Activated CD4-positive, alpha-beta T cell treated with anti-CD3 and anti-CD28 coated beads, Interleukin-2, amount 50 U/mL, for 4 hours (primary cell): ENCODE measurements around the gene ASCC1.
"Not testable (repeated sequence)": the region's sequence is repeated elsewhere in the genome, so short reads cannot be mapped to it uniquely, and the experiment has no call there.

ENCODE experiments used
- DNase-seq, 2 experiments: peaks; one replicate each; pipeline ENCODE4 v3.0.0-alpha.2; 2020

The ASCC1 gene

GRCh38 chr10:72248468-72249151, 32.5 kb upstream of the ASCC1 start:
- DNase-seq, result peak; percentile 47 to 57

DNA sequence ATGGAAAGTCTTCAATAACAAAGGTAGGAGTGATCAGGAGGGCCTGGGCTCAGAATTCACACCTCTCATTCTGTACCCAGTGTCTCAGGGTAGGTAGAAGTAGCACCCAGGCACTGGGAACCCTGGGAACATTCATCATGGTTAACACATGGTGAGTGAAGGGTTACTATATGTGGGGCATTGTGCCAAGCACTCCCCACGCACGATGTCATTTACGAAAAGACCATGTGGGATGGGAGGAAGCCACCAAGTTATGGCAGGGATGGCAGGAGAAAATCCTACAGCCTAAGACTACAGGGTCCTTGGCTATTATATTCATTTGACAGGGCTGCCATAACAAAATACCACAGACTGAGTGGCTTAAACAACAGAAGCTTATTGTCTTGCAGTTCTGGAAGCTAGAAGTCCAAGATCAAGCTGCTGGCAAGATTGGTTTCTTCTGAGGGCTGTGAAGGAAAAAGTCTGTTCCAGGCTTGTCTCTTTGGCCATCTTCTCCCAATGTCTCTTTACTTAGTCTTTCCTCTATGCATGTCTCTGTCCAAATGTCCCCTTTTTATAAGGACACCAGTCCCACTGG, 30.0 kb upstream of the ASCC1 start:
- DNase-seq, result no peak

DNA sequence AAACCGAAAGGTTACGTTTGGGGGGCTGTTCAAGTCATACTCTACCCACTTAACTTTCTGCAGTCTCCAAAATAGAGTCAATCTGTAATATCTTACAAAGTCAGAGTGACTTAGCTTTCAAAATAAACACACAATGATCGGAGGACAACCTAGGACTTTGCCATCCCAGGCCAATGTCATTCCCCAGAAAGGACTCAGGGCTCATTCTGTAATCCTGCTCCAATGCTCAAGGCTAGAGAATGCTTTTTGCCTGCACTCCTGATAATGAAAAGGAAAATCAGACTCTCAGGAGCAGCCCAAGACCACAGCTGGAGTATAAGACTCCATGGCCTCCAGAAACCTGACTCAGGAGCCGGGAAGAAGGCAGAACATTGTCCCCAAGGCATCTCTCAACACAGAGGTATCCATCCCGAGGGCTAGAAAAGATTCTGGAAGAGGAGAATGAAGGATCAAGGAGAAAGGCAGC, 28.5 kb upstream of the ASCC1 start:
- DNase-seq, result no peak

GRCh38 chr10:72243822-72244437, 27.9 kb upstream of the ASCC1 start:
- no peak for DNase-seq

DNA sequence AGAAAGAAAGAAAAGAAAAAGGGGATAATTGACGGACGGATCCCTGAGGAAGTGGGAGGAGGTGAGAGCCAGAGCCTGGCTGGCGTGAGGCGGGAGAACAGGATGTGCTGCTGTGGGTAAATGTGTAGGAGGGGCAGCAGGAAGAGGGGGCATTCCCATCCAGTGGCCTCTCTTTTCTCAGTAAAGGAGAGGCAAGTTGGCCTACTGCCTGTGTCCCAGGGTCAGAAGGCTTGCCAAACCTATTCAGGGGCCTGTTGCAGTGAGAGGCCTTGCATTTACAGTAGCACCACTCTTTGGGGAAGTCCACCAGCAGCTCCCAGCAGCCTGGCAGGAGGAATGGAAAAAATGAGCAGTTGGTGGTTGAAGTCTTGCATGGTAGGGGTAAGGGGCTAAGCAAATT, 26.6 kb upstream of the ASCC1 start:
- no peak for DNase-seq

DNA sequence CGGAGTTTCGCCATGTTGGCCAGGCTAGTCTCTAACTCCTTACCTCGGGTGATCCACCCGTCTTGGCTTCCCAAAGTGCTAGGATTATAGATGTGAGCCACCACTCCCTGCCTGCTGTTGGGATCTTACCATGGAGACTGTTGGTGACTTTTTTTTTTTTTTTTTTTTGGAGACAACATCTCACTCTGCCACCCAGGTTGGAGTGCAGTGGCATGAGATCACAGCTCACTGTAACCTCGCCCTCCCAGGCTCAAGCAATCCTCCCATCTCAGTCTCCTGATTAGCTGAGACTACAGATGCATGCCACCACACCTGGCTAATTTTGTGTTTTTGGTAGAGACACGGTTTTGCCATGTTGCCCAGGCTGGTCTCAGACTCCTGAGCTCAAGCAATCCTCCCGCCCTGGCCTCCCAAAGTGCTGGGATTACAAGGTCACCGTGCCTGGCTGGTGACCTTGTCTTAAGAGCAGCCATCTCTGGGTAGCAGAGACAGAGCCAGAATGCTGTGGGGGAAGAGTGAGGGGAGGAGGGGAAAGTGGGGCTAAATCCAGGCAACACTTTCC, 25.7 kb upstream of the ASCC1 start:
- no peak for DNase-seq

DNA sequence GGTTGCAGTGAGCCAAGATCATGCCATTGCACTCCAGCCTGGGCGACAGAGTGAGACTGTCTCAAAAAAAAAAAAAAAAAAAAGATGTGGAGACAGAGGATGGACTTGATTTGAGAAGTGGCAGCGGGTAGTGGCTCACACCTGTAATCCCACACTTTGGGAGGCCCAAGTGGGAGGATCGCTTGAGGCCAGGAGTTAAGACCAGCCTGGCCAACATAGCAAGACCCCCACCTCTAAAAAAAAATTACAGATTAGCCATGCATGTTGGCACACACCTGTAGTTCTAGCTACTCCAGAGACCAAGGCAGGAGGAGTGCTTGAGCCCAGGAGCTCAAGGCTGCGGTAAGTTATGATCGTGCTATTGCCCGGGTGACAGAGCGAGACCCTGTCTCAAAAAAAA, 24.3 kb upstream of the ASCC1 start:
- DNase-seq, result no peak

DNA sequence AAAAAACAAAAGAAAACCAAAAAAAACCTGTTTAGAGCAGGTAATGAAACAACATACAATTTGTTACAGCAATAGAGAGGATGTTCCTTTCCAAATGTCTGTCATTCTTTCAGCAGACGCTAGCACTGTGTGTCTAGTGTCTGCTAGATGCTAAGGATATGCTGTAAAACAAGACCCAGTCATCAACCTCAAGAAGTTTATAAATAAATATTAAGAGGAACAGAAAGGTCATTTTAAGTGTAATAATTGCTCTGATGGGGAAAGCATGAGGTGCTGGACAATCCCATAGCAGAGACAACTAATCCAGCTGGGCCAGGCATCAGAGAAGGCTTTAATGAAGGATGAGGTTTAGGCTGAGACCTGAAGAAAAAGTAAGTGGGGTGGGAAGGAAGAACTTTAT, 23.3 kb upstream of the ASCC1 start:
- DNase-seq, result no peak

DNA sequence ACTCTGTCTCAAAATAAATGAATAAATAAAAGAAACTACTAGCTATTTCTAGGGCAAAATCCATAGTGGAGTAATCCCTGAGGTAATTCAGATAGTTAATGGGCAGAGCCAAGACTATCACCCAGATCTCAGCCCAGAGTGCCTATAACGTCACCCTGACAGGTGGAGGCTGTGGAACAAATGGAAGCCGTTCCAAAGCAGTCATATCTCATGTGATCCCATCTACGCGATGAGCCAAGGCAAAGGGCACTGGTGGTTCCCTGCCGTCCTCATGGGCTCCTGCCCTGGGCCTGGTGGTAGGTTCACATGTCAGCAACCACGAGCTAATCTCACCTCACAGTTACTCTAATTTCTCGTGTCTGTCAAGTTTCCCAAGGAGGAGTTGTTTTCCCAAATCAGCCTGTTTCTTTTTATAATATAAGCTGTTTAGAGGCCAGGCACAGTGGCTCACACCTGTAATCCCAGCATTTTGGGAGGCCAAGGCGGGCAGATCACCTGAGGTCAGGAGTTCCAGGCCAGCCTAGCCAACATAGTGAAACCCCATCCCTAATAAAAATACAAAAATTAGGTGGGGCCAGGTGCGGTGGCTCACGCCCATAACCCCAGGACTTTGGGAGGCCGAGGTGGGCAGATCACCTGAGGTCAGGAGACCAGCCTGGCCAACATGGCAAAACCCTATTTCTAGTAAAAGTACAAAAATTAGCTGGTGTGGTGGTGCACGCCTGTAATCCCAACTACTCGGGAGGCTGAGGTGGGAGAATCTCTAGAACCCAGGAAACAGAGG, 22.5 kb upstream of the ASCC1 start:
- DNase-seq, result no peak

- DNase-seq, result no peak
These were observed 19.6 kb upstream of the ASCC1 start for GRCh38 chr10:72235544-72236279.

DNA sequence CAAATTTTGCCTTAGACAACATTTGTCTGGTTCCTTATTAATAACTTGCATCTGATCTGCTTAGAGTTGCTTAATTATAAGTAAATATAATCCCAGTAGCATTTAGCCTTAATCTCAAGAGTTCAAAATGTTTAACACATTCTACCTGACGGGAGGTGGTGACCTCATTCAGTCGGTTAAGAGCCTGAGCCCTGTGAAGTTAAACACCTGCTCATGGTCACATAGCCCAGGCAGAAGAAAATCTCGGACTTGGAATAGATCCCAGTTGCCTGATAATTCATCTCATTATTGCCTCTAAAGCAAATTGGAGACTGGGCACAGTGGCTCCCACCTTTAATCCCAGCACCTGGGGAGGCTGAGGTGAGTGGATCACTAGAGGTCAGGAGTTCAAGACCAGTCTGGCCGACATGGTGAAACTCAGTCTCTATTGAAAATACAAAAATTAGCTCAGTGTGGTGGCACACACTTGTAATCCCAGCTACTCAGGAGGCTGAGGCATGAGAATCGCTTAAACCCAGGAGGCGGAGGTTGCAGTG, 18.6 kb upstream of the ASCC1 start:
- DNase-seq, result no peak

DNA sequence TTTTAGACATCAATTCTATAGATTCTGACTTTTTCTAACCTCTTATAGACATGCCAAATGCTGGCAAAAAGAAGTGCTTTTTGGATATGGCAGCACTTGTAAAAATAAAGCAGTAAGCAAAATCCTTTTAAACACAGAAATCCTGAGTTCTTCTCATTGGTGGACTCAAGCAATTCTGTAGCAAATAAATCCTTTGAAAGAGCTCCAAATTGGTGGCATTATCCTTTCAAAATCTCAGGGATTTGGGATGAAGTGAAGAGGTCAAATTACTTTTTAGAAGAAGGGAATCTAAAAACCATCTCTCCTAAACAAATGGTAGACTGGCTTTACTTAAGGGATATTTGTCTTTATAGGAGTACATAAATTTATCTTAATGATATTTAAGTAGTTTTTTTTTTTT, 17.5 kb upstream of the ASCC1 start:
- DNase-seq, result no peak

DNA sequence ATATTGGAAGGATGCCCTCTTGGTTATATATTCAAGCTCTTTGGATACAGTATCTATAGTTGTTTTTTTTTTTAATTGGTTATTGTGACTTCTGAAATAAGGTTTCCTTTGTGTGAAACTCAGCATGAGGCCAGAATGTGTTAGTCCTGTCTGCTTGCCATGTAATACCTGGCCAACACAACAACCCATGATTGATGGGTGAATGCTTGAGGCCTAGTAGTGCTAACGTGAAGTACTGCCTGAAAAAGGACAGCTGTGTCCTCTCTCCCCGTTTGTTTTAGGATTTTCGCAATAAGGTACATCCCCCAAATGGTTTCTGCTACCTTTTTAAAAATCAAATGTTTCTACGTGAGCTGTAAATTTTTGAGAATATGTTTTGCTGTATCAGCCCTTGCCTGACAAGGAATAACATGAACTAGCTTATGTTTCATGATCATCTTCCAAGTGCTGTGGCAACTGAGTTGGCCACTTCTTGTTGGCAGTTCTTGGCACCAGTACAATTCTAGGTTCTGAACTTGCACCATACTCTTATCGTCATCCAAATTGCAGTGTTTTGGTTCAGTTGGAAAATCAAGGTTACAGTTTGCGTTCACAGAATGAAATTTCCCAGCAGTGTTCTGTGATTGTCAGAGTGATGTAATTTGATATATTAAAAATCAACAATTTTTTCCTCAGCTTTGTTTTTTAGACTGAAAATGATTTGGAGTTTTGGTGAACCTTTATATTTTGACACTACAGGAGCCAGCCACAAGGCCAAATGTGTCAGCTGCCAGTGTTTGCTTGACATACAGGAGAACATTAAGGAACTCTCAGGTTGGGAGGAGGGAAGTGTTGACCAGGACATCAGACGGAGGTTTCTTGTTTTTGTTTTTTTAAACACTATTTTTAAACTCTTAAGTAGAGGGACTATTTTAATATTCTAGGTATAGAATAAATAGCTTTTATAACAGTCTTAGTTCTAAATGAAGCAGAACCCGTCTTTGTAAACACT, 13.5 kb upstream of the ASCC1 start:
- no peak for DNase-seq

DNA sequence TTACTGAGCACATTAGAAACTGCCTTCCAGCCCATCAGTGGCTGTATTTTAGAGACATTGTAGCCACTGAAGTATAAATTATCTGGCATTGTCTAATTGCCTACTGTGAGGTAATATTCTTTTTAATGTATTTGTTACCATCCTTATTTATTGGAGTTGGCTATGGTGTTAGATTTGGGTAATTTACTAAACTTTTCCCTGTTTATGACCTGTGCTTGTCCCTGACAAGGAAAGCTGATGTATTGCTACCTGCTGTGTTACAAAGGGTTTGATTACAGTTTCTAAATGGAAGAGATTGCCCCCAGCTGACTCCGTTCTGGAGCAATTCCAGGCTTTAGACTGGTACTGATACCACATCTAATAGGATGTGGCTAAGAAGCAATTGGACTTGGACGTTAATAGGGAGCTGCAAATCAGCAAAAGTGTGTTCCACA, 12.3 kb upstream of the ASCC1 start:
- DNase-seq, result no peak

DNA sequence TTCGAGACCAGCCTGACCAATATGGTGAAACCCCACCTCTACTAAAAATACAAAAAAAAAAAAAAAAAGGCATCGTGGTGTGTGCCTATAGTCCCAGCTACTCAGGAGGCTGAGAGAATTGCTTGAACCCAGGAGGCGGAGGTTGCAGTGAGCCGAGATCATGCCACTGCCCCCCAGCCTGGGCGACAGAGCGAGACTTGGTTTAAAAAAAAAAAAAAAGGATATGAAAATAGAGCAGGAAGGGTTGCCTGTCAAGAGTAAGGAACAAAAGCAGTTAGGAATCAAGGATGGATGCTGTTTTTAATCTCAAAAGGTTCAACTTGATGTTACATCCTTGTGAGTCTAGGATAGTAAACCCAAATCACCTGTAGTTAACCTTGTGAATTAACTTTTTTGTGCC, 11.8 kb upstream of the ASCC1 start:
- no peak for DNase-seq

GRCh38 chr10:72226418-72227027, 10.4 kb upstream of the ASCC1 start:
- DNase-seq, result no peak

- not testable (repeated sequence) for DNase-seq
These were observed 8.1 kb upstream of the ASCC1 start for GRCh38 chr10:72224191-72224590.

- no peak for DNase-seq
These were observed 7.6 kb upstream of the ASCC1 start for GRCh38 chr10:72223743-72224101.

GRCh38 chr10:72221278-72221677, 5.2 kb upstream of the ASCC1 start:
- DNase-seq, result no peak

- DNase-seq, result no peak
These were observed 4.6 kb upstream of the ASCC1 start for GRCh38 chr10:72220637-72221036.
